Hepatocyte (in vitro differentiated cells): ENCODE data around the gene PTGIS.

Source experiments
- EZH2 ChIP-seq: fragments of 200-600 bp; sonication (generic); IDR thresholded peaks from 2 replicates; pipeline ENCODE4 v1.6.1; 2016; ENCODE audit warnings: antibody characterized with exemption, mild to moderate bottlenecking, borderline replicate concordance
- EZH2phosphoT487 ChIP-seq: fragments of 200-600 bp; sonication (generic); IDR thresholded peaks from one replicate; pipeline ENCODE4 v1.6.1; 2018; ENCODE audit warnings: antibody characterized with exemption, mild to moderate bottlenecking, low read depth, moderate library complexity; ENCODE audit not compliant: unreplicated experiment, severe bottlenecking
- TF ChIP-seq, protein P1 (sequence below): fragments of 200-600 bp; sonication (generic); IDR thresholded peaks from 2 replicates; pipeline ENCODE4 v1.5.1; 2016; ENCODE audit warnings: antibody characterized with exemption, mild to moderate bottlenecking; ENCODE audit not compliant: poor library complexity

DNA sequence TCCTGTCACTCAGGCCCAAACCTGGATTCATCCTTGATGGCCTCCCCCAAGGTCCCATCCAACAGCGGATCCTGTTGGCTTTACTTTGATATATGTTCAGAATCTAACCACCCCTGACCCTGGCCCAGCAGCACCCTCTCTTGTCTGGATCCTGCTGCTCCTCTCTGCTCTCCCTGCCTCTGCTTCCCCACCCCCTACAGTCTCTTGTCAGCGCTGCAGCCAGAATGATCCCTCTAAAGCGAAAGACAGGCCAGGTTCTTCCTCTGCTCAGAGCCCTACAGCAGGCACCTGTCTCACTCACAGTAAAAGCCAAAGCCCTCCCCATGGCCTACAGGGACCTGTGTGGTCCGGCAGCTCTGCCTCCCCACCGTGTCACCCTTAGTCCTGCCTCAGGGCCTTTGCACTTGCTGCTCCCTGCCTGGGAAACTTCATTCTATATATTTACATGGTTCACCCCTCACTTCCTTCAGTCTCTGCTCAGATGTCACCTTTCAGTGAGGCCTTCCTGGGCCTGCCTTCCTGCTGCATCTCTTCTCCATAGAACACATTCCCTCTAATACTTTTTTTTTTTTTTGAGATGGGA, 48.1 kb downstream of the PTGIS start:
- TF ChIP-seq, protein P1, sequence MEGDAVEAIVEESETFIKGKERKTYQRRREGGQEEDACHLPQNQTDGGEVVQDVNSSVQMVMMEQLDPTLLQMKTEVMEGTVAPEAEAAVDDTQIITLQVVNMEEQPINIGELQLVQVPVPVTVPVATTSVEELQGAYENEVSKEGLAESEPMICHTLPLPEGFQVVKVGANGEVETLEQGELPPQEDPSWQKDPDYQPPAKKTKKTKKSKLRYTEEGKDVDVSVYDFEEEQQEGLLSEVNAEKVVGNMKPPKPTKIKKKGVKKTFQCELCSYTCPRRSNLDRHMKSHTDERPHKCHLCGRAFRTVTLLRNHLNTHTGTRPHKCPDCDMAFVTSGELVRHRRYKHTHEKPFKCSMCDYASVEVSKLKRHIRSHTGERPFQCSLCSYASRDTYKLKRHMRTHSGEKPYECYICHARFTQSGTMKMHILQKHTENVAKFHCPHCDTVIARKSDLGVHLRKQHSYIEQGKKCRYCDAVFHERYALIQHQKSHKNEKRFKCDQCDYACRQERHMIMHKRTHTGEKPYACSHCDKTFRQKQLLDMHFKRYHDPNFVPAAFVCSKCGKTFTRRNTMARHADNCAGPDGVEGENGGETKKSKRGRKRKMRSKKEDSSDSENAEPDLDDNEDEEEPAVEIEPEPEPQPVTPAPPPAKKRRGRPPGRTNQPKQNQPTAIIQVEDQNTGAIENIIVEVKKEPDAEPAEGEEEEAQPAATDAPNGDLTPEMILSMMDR: no peak
- no peak for TF ChIP-seq EZH2
- no peak for TF ChIP-seq EZH2phosphoT487
